Brain microvascular endothelial cell (primary cell): ENCODE results near the gene ACAP3.

Experiments
- DNase-seq: peaks from one replicate; pipeline ENCODE4 v3.0.0-alpha.2; 2020
- H3K27ac ChIP-seq: fragments of 250-450 bp; sonication (Bioruptor Pico); 2 replicates; pipeline ENCODE4 v1.5.1; 2020; ENCODE audit warnings: mild to moderate bottlenecking, moderate library complexity
- H3K27me3 ChIP-seq: fragments of 250-450 bp; sonication (Bioruptor Pico); replicated peaks from 2 replicates; pipeline ENCODE4 v1.5.1; 2020; ENCODE audit warnings: mild to moderate bottlenecking
- H3K36me3 ChIP-seq: fragments of 250-450 bp; sonication (Bioruptor Pico); replicated peaks from 2 replicates; pipeline ENCODE4 v1.5.1; 2020; ENCODE audit warnings: mild to moderate bottlenecking
- H3K4me3 ChIP-seq: 2 replicates; pipeline ENCODE4 v1.5.1; 2011; ENCODE audit warnings: low read depth, mild to moderate bottlenecking, control low read depth, low read length, moderate library complexity
- in situ Hi-C: cut with HindIII; loops from 2 replicates; pipeline ENCODE4 v1.10.0; 2017; ENCODE audit warnings: low sequenced_read_pairs, low pct_ligation_motif_present
- TF ChIP-seq, protein P1 (sequence below): IDR thresholded peaks from 2 replicates; pipeline ENCODE4 v1.5.1; 2011; ENCODE audit warnings: low read depth, mild to moderate bottlenecking, moderate library complexity, low read length, control low read depth, inconsistent platforms; ENCODE audit errors: missing control alignments

Gene ACAP3

GRCh38 chr1:1304331-1305299, 3.1 kb downstream of the ACAP3 start:
- H3K27ac ChIP-seq, result peak overlapping the region; percentile 5
- in situ Hi-C loops, result no loop called here
- TF ChIP-seq, protein P1, sequence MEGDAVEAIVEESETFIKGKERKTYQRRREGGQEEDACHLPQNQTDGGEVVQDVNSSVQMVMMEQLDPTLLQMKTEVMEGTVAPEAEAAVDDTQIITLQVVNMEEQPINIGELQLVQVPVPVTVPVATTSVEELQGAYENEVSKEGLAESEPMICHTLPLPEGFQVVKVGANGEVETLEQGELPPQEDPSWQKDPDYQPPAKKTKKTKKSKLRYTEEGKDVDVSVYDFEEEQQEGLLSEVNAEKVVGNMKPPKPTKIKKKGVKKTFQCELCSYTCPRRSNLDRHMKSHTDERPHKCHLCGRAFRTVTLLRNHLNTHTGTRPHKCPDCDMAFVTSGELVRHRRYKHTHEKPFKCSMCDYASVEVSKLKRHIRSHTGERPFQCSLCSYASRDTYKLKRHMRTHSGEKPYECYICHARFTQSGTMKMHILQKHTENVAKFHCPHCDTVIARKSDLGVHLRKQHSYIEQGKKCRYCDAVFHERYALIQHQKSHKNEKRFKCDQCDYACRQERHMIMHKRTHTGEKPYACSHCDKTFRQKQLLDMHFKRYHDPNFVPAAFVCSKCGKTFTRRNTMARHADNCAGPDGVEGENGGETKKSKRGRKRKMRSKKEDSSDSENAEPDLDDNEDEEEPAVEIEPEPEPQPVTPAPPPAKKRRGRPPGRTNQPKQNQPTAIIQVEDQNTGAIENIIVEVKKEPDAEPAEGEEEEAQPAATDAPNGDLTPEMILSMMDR, result no peak
- H3K4me3 ChIP-seq, result peak overlapping the region; percentile 22
- peaks cover under 1% of the 10 kb centered on the region for H3K36me3 ChIP-seq
- H3K27me3 ChIP-seq, result no peaks in the 10 kb centered on the region
- peak; percentile 61 for DNase-seq

DNA sequence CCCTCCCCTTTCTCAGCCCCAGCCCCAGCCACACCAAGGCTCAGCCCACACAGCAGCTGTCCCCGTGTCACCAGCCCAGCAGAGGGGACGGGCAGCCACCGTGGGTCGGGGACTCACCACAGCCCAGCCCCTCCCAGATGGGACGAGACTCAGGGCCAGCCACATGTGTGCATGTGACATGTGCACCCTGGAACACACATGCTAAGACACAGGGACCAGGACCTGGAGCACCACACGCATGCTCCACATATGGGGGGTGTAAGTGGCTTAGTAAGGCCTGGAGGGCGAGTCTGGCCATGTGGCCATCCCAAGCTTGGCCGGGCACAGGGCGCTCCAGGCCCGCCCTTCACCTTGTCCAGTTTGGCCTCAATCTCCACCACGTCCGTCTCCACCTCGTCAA, 4.0 kb downstream of the ACAP3 start:
- DNase-seq, result no peak
- in situ Hi-C loops, result no loop called here
- H3K4me3 ChIP-seq, result no peak overlapping the region
- H3K27me3 ChIP-seq, result no peaks in the 10 kb centered on the region
- TF ChIP-seq, protein P1, result no peak
- no peak overlapping the region for H3K27ac ChIP-seq
- no peaks in the 10 kb centered on the region for H3K36me3 ChIP-seq

DNA sequence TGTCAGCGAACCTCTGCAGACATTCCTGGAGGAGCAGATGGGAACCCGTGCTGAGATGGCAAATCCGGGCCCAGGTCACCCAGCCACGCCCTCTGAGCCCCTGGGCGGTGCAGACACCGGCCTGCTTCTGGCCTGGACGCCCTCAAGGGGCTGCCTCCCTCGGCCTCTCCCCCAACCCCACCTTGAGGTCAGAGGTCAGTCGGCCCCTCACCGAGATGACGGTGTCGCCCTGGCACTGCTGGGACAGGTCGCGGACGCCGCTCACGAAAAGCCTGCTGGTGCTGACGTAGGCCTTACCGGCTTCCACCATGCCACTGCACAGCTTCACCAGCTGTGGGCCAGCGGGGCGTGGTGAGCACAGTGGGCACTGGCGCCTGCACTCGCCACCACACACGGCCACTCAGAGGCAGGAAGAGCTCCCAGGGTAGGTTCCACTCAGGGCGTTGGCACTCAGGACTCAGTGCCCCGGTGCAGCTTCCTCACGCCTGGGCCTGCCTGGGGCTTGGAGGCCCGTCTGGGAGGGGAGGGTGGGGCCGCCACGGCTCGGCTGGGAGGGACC, 4.7 kb downstream of the ACAP3 start:
- Histone ChIP-seq H3K36me3 (no peaks in the 10 kb centered on the region), H3K27me3 (no peaks in the 10 kb centered on the region), H3K4me3 (no peak overlapping the region), H3K27ac (no peak overlapping the region)
- in situ Hi-C loops, result no loop called here
- TF ChIP-seq, protein P1, result no peak
- no peak for DNase-seq

DNA sequence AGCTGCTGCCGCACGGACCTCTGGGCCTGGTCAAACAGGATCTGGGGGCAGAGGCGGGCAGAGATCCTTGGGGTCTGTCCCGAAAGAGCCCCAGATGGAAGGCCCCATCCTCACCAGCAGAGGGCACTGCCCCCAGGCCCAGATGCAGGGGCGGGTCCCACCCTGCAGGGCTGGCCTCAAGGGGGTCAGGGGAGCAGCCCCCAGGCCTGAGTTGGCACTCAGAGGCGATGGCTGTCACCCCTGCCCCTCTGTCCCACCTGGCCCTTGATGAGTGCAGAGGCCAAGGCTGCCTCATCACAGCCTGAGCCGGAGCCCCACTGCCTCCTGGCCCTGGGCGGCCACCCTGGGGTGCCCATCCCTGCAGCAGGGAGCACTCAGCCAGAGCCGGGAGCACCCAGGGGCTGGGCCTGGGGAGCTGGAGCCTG, 5.7 kb downstream of the ACAP3 start:
- Histone ChIP-seq H3K27me3 (no peaks in the 10 kb centered on the region), H3K4me3 (no peak overlapping the region), H3K27ac (no peak overlapping the region), H3K36me3 (no peaks in the 10 kb centered on the region)
- TF ChIP-seq, protein P1, result peak; percentile 74
- in situ Hi-C loops, result no loop called here
- no peak for DNase-seq

GRCh38 chr1:1300352-1300739, 7.4 kb downstream of the ACAP3 start:
- DNase-seq, result no peak
- Histone ChIP-seq H3K27ac (no peak overlapping the region), H3K27me3 (no peaks in the 10 kb centered on the region), H3K4me3 (no peak overlapping the region), H3K36me3 (peaks cover 2% of the 10 kb centered on the region)
- TF ChIP-seq, protein P1, result no peak
- in situ Hi-C loops, result no loop called here
